Ectodermal cell (in vitro differentiated cells): ENCODE results near the gene FNIP1.

Experiments used
- H3K27ac ChIP-seq: 2 replicates; pipeline ENCODE4 v1.7.0; 2013; ENCODE audit warnings: mild to moderate bottlenecking, low read depth, low read length; ENCODE audit not compliant: insufficient read depth, poor library complexity, severe bottlenecking
- H3K27me3 ChIP-seq: 2 replicates; pipeline ENCODE4 v1.7.0; 2013; ENCODE audit warnings: mild to moderate bottlenecking, low read length; ENCODE audit not compliant: insufficient read depth, control insufficient read depth, poor library complexity, severe bottlenecking
- H3K36me3 ChIP-seq: one replicate; pipeline ENCODE4 v1.7.0; 2013; ENCODE audit warnings: low read length; ENCODE audit not compliant: control insufficient read depth, insufficient read depth
- H3K4me1 ChIP-seq: one replicate; pipeline ENCODE4 v1.7.0; 2013; ENCODE audit warnings: low read length; ENCODE audit not compliant: control insufficient read depth, insufficient read depth
- H3K4me3 ChIP-seq: 2 replicates; pipeline ENCODE4 v1.7.0; 2013; ENCODE audit warnings: low read depth, low read length, control low read depth; ENCODE audit not compliant: insufficient read depth
- H3K9me3 ChIP-seq: 2 replicates; pipeline ENCODE4 v1.7.0; 2013; ENCODE audit warnings: mild to moderate bottlenecking, low read length, moderate library complexity; ENCODE audit not compliant: control insufficient read depth
- WGBS, 2 experiments: methylation state at CpG; one replicate each; pipeline ENCODE4 v1.1.7; 2013; ENCODE audit warnings: missing lambda C conversion rate in 2 of 2; 5-methylcytosine and 5-hydroxymethylcytosine counted together

Gene FNIP1

DNA sequence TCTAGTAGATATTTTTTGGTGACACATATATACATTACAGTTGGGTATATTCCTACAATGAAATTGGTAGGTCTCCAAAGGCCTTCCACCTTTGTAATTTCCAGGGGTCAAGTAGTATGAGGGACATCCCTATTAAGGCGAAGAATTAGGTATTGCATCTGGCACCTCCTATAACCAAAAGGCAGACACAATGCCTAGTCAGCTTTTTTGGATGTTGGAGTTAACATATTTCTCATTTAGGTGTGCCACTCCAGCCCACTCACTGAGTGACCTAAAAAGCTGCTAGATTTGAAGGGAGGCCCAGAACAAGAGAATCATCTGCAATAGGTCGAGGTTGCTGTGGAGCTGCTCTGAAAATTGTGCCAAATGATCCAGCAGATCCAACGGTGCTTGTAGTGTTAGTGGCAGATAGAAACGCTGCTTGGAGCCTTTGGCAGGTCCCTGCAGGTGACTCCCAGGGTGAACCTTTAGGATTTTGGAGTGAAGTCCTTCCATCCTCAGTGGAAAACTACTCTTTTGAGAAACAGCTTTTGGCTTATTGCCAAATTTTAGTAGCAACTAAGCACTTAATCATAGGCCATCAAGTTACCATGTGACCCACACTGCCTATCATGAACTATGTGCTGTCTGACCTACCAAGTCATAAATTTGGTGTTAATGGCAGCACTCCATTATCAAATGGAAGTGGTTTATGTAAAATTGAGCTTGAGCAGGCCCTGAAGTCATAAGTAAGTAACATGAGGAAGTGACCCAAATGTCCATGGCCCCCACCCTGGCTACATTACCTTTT lies 15.7 kb upstream of the FNIP1 start:
- H3K4me1 ChIP-seq, result no peaks in the 10 kb centered on the region
- 91 to 92% methylated on average over 4 of the region's 4 CpGs for WGBS, 2 experiments
- H3K4me3 ChIP-seq, result no peak overlapping the region
- H3K9me3 ChIP-seq, result no peaks in the 10 kb centered on the region
- no peaks in the 10 kb centered on the region for H3K36me3 ChIP-seq
- H3K27ac ChIP-seq, result no peak overlapping the region
- no peaks in the 10 kb centered on the region for H3K27me3 ChIP-seq

DNA sequence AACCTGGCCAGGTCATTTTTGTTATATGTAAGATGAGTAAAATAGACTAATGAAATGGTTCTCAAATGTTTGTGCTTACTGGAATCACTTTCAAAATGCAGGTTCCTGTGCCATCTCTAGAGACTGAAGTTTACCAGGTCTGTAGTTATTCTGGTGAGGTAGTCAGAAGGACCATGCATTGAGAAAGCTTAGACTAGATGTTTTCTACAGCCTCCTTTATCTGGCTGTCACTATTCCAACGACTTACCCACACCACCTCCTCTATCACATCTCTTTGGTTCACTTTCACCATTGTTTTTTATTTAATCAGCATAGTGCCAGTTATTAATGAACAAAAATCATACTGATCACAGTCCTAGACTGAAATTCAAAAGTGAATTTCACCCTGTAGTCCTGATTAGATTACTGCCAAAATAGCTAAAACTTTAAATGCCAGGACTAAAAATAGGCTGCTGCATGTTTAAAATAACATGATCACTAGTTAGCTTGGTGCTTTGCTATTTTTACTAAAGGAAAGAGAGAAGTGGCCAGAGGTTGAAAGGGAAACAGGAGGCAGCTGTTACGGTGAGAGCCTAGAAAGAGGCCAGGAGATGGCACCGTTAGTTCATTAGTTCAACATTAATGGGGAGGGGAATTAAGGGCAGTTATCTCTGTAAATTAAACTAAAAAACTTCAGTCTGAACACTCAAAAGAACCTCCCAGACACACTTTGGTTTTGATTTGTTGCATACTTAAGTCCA lies 13.9 kb upstream of the FNIP1 start:
- H3K9me3 ChIP-seq, result no peaks in the 10 kb centered on the region
- 30 to 49% methylated on average over 3 of the region's 3 CpGs for WGBS, 2 experiments
- H3K4me1 ChIP-seq, result no peaks in the 10 kb centered on the region
- no peaks in the 10 kb centered on the region for H3K36me3 ChIP-seq
- no peaks in the 10 kb centered on the region for H3K27me3 ChIP-seq
- no peak overlapping the region for H3K27ac ChIP-seq
- H3K4me3 ChIP-seq, result no peak overlapping the region

DNA sequence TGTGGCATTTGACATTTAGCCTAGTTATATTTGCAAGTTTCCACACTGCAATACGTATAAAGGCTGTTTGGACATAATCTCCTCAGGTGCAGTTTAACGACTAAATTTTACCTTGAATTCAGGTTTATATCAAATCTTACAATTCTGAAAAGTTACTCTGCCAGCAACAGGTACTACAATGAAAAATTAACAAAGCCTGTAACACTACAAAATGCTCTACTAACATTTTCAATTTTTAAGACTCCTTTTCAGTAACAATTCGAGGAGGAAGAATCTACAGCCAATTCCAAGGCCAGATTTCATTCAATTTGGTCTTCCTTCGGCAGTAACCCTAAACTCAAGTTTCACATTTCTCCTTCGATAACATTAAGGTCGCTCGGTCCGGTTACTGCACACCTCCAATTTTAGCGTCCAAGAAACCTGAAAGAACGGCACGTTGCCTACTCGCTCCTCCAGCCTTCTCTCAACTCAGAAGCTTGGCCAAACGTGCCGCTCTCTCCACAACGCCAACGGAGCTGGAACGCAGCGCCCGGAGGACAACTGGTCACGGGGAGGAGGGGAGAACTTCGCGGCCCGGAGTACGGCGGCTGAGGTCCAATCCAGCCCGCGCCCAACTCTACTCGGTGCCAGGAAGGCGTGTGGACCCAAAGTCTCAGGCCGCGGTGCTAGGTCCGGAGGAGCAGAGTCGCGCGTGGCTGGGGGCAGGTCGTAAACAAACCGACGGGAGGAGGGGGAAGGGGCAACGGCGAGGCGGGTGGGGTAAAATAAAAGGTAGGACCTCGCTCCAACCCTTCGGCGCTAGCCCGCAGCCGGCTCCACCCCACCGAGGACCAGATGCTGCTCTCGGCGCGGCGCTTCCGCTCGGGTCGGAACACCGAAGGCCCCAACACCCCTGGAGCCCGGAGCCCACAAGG lies 681 bp downstream of the FNIP1 start:
- Histone ChIP-seq H3K27ac (no peak overlapping the region), H3K27me3 (peaks cover 16% of the 10 kb centered on the region), H3K4me3 (peak overlapping the region; percentile 91), H3K9me3 (no peaks in the 10 kb centered on the region), H3K4me1 (no peaks in the 10 kb centered on the region), H3K36me3 (no peaks in the 10 kb centered on the region)
- 2% methylated on average over 56 of the region's 56 CpGs for WGBS, 2 experiments

DNA sequence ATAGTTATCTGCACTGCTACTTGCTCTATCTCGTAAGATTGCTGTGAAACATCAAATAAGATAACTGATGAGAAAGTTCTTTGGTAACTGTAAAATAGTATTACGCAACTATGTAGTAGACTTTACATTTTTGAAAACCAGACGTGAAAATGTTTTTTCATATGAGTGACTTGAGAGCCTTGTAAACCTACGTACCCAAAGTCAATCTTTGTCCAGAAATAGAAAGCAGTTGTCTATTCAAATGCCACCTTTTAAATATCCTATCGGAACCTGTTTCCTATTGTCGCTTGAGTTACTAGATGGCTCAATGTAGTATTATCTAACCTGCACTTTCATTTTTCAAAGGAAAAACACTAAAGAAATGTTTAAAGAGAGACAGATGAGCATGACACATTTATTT lies 1.6 kb downstream of the FNIP1 start:
- no peak overlapping the region for H3K27ac ChIP-seq
- no peaks in the 10 kb centered on the region for H3K4me1 ChIP-seq
- no peaks in the 10 kb centered on the region for H3K36me3 ChIP-seq
- H3K9me3 ChIP-seq, result no peaks in the 10 kb centered on the region
- H3K4me3 ChIP-seq, result no peak overlapping the region
- WGBS, 2 experiments, result 90 to 93% methylated on average over 6 of the region's 6 CpGs
- H3K27me3 ChIP-seq, result peaks cover 16% of the 10 kb centered on the region

DNA sequence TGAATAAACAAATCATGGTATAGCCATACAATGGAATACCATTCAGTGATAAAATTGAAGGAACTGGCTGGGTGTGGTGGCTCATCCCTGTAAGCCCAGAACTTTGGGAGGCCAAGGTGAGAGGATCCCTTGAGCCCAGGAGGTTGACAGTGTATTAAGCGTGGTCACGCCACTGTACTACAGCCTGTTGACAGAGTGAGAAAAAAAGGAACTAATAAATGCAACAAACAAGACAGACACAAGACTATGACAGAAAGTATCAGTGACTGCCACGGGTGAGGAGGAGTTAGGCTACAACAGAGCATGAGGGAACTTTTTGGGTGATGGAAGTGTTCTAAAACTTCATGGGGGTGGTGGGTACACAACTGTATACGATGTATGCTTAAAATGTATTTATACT lies 2.2 kb downstream of the FNIP1 start:
- no peaks in the 10 kb centered on the region for H3K4me1 ChIP-seq
- 87 to 95% methylated on average over 3 to 4 of the region's 4 CpGs for WGBS, 2 experiments

DNA sequence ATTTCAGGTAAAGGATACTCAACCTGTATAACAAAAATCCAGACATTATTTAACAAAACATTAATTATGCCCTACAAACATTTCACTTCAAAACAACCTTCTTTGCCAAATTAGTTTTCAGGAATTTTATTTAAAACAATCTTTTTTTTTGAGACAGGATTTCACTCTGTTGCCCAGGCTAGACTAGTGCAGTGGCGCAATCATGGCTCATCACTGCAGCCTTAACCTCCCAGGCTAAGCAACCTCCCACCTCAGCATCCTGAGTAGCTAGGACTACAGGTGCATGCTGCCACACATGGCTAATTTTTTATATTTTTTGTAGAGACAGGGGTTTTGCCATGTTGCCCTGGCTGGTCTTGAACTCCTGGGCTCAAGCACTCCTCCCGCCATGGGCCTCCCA lies 3.9 kb downstream of the FNIP1 start:
- Histone ChIP-seq H3K27ac (no peak overlapping the region), H3K4me1 (no peaks in the 10 kb centered on the region), H3K27me3 (peaks cover 7% of the 10 kb centered on the region), H3K9me3 (no peaks in the 10 kb centered on the region), H3K4me3 (no peak overlapping the region), H3K36me3 (no peaks in the 10 kb centered on the region)
- WGBS, 2 experiments, result 98% methylated on average over 2 of the region's 2 CpGs

More for the DNA sequence above, 2.2 kb downstream of the FNIP1 start:
- H3K4me3 ChIP-seq, result no peak overlapping the region
- H3K9me3 ChIP-seq, result no peaks in the 10 kb centered on the region
- peaks cover 16% of the 10 kb centered on the region for H3K27me3 ChIP-seq
- H3K27ac ChIP-seq, result no peak overlapping the region
- H3K36me3 ChIP-seq, result no peaks in the 10 kb centered on the region

DNA sequence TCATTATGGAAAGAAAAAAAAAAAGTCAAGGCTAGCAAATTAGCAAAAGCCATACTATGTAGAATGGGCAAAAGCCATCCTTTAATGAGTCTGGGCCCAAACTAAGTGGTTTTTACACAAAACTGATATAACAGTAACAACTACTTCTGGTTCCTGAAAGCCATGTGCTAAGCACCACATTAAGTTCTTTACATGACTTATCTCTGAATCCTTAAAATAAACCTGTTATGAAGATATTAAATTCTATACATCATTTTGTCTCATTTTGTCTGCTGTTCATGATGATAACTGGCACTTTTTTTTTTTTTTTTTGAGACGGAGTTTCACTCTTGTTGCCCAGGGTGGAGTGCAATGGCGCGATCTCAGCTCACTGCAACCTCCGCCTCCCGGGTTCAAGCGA lies 5.0 kb downstream of the FNIP1 start:
- Histone ChIP-seq H3K9me3 (no peaks in the 10 kb centered on the region), H3K4me1 (no peaks in the 10 kb centered on the region), H3K27me3 (no peaks in the 10 kb centered on the region), H3K27ac (no peak overlapping the region), H3K4me3 (no peak overlapping the region), H3K36me3 (no peaks in the 10 kb centered on the region)
- 92 to 100% methylated on average over 1 to 2 of the region's 6 CpGs for WGBS, 2 experiments

DNA sequence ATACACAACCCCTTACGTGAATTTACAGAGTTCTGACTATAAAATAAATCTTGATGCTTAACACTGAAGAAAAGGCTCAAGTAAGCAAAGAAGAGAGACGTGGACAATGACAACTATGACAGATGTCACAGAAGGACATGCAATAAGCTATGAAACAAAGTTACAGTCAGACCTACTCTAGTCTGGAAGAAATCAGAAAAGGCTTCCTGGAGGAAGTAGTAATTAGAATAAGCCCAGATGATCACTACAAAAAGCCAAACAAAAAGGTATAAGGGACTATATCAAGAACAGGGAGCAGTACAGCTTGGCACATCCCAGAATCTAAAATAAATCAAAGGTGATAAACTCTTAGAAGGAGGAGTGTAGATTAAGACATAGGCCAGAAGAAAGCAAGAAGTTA lies 6.3 kb downstream of the FNIP1 start:
- no peaks in the 10 kb centered on the region for H3K36me3 ChIP-seq
- no peaks in the 10 kb centered on the region for H3K27me3 ChIP-seq
- no peaks in the 10 kb centered on the region for H3K4me1 ChIP-seq
- WGBS, 2 experiments, result 89 to 94% methylated on average over 1 to 2 of the region's 2 CpGs
- H3K9me3 ChIP-seq, result no peaks in the 10 kb centered on the region
- no peak overlapping the region for H3K27ac ChIP-seq
- H3K4me3 ChIP-seq, result no peak overlapping the region

DNA sequence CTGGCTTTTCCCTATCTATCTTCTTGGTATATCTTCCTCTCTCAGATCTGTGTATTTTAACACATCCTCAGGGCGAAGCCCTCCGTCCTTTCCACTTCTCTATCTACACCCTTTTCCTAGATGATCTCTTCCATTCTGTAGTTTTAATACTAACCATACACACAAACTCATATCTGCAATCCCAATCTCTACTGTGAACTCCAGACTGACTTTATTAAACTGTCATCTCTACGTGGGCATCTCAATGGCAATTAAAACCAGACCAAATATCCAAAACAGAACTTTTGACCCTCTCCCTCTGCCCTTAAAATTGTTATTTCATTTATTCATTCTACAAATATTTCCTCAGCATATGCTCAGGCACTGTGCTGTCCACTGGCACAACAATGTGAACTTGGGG lies 7.1 kb downstream of the FNIP1 start:
- WGBS, 2 experiments, result 95% methylated on average over 3 of the region's 3 CpGs
- Histone ChIP-seq H3K4me3 (no peak overlapping the region), H3K9me3 (no peaks in the 10 kb centered on the region), H3K27ac (no peak overlapping the region), H3K36me3 (no peaks in the 10 kb centered on the region), H3K4me1 (no peaks in the 10 kb centered on the region), H3K27me3 (no peaks in the 10 kb centered on the region)

DNA sequence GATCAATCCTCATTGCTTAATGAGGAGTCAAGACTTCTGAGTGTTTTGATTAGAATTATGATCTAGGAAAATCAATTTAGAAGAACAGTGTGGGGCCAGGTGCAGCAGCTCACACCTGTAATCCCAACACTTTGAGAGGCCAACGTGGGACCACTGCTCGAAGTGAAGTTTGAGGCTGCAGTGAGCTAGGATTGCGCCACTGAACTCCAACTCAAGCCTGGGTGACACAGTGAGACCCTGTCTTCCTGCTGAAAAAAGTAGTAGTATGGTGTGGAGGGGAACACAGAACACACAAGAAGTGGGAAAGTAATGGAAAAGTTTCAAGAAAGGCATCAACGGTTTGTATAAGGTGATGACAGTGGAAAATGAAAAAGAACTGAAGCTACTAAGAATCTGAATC lies 9.1 kb downstream of the FNIP1 start:
- Histone ChIP-seq H3K4me1 (peaks cover 4% of the 10 kb centered on the region), H3K36me3 (no peaks in the 10 kb centered on the region), H3K4me3 (no peak overlapping the region), H3K27me3 (no peaks in the 10 kb centered on the region), H3K9me3 (no peaks in the 10 kb centered on the region), H3K27ac (no peak overlapping the region)
- WGBS, 2 experiments, result 90 to 93% methylated on average over 4 of the region's 4 CpGs
